ENCODE data around the gene FSHR.

DNA sequence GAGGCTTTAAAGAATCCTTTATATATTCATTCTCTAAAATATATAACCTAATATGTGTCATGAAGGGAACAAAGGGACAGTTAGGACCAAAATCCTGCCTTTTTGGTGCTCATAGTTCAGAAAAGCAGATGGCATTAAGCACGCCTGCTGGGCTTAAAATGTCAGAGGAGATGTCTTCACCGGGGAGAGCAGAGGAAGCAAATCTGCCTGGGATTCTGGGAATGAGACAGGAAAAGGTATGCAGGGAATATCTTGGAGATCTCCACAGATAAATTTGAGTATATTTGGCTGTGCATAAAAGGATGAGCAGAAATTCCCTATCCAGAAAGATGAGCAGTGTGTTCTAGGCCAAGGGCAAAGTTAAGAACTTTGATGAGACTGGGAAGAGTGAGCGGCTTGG lies 45.5 kb downstream of the FSHR start:
- no peak for TF ChIP-seq POLR2A (IDR thresholded peaks at IDR 0.05)
- TF ChIP-seq, protein P1, sequence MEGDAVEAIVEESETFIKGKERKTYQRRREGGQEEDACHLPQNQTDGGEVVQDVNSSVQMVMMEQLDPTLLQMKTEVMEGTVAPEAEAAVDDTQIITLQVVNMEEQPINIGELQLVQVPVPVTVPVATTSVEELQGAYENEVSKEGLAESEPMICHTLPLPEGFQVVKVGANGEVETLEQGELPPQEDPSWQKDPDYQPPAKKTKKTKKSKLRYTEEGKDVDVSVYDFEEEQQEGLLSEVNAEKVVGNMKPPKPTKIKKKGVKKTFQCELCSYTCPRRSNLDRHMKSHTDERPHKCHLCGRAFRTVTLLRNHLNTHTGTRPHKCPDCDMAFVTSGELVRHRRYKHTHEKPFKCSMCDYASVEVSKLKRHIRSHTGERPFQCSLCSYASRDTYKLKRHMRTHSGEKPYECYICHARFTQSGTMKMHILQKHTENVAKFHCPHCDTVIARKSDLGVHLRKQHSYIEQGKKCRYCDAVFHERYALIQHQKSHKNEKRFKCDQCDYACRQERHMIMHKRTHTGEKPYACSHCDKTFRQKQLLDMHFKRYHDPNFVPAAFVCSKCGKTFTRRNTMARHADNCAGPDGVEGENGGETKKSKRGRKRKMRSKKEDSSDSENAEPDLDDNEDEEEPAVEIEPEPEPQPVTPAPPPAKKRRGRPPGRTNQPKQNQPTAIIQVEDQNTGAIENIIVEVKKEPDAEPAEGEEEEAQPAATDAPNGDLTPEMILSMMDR (IDR thresholded peaks at IDR 0.05), result no peak
- no peak for TF ChIP-seq POLR2AphosphoS5 (IDR thresholded peaks at IDR 0.05; ENCODE audit: insufficient read depth in 1 of 2, low read depth in 1 of 2)
